GM21381 (cell line): Measurements from ENCODE around the gene USP47.

Experiments
- ATAC-seq: cut with Tn5 transposase; IDR thresholded peaks from one replicate; pipeline ENCODE4 v1.9.1; 2021; ENCODE audit warnings: mild to moderate bottlenecking, moderate library complexity; ENCODE audit not compliant: unreplicated experiment

Gene USP47

DNA sequence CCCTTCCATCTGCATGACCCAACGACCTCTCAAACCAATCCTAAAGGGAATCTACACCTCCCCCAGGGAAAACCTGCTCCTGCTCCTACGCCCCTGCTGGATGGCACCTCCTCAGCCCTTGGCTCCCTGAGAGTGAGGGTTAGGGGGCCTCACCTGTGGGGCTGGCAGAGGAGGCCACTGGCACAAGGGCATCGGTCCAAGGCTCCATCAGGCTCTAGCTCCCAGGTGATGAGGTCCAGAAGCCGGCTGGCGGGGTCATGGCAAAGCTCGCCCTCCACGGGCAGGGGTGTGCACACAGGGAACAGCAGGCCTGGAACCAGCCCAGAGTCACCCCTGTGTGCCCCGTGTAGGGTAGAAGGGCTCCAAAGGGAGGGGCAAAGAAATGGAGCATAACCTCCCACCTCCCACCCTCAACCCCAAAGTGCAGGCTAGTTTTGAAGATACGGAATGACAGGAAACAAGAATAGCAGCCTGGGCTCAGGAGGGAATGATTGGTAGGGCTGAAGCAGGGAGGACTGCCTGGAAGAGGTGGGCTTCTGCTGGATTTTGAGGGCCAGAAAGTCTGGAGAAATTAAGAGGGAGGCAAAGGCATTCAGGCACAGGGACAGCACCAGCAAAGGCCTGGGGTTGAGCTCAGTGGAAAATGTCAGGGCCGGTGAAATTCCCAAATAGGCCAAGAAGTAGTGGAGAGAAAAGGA is 124.0 kb downstream of the USP47 start:
- no peak for ATAC-seq

DNA sequence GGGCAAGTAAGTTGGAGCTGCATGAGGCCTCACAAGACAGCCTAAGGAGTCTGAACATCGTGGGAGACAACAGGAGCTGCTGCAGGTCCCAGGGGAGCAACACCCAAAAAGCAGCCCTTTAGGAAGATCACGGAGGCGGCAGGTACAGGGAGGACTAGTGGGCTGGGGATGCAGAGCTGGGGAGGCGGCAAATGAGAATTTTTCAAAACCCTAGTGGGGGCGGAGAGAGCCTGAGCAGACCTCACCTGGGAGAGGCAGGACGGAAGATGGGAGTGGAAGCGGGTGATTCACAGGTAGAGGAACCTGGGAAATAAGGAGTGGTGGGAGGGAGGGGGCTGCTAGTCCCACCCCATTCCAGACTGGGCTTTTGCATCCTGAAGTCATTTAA is 124.6 kb downstream of the USP47 start:
- ATAC-seq, result no peak

DNA sequence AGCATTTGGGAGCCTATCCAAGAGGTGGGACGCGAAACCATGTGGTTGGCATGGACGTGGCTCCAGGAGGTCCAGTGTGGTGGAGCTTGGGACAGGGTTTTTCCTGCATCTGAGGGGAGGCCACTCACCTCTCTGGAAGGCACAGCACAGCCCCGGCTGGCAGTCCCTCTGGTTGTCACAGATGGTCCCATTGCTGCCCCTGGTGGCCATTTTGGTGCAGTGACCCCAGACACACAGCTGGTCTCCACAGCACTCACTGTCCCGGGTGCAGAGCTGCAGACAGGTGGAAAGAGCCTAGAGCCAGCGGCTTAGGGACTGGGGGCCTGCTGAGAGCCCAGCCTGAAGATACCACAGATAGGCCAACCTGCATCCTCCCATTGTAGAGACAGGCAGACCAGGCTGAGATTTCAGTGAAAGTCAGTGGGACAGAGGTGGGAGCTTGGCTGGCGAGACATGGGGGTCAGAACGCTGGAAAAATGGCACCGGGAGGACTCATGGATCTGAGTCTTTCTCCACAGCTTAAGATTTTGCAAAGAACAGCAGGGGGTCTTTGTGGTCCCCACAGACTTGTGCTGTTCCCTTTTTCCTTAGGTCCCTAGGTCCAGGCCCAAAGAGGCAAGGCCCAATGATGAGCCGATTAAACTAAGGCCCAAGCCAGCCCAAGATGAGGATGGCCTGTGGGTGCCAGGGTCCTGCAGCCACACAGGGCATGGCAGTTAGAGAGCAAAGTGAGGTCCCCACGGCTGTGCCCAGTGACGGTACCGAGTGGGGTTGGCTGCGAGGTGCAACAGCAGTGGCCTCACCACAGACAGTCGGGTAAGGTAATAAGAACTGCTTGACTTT is 125.3 kb downstream of the USP47 start:
- peak; percentile 94 for ATAC-seq

DNA sequence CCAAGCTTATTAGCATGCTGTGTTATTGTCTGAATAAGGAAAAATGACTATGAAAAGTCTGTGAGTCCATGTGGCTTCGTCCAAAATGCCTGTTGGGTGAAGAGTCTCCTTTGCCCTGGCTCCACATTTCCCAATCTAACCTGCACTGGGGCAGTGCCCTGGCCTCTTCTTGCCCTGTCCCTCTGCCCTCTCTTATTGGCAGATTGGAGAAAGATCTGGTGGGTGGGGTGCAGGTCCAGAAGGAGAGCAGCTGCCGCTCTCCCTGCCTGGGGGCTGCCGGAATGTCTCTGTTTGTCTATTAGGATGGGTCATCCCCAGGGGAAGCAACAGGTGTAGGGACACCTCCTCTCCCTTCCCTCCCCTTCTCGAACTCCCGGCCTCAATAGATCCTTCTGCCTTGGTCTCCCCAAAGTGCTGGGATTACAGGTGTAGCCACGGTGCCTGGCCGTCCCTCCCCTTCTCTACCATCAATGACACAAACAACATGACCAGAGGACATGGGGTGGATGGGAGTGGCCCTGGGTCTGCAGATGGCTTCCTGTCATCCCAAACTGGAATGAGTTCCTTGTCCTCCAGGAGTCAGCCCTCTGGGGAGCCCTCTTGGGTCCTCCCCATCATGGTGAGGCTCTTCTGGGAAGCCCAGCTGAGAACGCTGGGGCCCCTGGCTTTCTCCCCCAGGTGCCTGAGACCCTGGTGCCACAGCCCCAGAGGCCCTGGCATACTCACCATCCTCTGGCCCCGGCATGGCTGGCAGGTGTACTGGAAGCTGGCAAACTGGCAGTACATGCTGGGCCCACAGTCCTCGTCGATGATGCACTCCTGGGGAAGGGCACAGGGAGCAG is 126.1 kb downstream of the USP47 start:
- ATAC-seq, result no peak

DNA sequence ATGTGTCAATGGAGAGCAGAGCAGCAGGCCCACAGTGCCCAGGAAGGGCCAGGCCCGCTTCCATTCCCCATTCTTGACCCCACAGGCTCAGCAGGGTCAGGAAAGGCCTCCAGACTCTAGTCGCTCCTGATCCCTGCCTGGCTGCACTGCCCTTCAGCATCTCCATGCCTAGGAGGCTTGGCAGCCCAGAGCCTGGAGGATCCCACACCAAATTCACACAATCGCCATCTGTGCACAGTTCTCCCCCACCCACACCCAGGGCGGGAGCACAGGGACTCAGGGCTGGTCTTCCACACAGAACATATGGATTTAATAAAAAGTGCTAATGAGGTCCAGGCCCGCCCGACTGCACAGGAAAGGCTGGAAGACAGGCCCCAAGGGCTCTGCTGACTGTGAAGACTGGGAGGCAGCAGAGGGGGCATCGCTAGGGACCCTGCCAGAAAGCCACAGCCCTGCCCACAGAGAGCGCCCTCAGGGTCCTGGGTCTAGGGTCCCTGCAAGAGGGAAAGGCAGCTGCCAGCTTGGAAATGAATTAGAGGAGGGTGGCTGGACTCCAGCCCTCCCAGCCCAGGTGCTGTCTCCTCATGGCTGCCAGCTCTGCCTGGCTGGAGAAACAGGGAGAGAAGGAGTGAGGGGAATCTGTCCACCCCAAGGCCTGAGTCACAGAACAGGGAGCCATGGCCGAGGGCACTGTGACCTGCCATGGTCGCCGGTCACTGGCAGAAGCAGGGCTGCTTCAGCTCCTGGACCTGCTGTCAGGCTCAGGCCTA is 126.9 kb downstream of the USP47 start:
- no peak for ATAC-seq

DNA sequence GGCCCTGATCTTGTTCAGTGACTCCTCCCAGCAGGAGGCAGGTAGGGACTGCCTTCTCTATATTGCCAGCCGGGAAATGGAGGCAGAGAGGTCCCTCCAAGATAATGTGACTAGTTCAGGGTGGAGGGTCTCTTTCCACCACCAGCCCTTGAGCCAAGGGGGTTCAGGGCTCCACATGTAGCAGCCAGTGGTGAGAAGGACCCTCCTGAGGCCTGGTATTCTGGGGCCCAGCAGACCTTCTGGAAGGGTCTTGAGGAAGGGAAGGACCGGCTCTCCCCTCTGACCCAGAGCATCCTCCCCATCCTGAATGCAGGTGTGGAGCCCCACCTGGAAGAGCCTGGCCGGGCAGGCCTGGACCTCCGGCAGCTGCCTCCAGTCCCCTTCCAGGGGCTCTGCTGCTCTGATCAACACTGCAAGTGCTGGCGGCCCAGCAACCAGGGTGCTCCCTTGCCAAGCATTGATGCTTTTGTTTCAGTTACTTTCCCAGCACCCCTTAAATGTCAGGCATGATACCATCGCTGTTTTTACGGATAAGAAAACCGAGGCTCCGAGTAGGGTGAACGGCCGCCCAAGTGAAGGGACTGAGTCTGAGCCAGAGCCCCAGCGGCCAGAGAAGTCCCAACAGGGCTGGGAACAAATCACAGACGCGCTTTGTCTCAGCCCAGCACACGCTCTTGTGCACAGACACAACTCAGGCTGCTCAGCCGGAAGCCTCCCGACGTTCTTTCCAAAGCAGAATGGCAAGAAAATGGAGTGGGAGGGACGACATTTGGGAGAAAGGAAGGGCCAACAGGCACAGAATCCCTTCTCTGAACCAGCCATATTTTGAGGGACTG is 127.8 kb downstream of the USP47 start:
- no peak for ATAC-seq

DNA sequence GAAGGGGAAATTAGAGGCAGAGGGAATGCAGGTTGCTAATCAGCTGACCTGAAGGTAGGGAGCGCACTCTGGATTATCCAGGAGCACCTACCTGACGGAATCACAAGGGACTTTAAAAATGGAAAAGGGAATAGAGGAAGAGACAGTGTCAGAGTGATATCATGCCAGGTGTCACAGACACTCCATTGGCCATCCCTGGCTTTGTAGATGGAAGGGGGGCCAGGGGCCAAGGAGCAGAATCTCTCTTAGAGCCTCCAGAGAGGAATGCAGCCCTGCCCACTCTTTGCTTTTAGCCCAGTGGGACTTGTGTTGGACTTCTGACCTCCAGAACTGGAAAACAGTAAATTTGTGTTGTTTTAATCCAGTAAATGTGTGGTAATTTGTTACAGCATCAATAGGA is 128.8 kb downstream of the USP47 start:
- no peak for ATAC-seq

DNA sequence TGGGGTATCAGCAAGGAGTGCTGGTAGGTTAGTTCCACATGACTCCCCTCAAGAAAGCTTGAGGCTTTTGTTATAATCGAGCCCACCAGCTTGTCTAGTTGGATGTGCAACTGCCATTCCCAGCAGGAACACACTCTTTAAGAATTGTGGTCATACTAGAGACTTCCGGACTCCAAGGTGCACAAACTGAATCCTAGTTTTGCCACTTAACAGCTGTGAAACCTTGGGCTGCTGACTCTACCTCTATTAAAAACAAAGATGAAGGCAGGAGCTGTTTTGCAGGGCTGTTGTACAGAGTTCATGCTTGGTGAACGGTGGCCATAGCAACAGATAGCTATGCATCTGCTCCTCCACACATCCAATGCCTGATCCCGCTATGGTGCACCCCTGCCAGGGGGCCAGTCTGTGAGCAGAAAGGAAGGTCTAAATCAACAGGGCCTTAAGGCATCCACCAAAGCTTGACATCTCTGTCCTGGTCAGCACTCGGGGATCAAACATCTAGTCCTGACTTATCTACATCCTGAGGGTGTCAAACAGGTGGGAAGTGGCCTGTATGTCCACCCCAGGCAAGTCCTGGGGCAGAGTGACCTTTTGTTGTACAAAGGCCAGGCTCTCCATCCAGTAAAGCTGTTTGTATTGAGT is 130.3 kb downstream of the USP47 start:
- no peak for ATAC-seq

DNA sequence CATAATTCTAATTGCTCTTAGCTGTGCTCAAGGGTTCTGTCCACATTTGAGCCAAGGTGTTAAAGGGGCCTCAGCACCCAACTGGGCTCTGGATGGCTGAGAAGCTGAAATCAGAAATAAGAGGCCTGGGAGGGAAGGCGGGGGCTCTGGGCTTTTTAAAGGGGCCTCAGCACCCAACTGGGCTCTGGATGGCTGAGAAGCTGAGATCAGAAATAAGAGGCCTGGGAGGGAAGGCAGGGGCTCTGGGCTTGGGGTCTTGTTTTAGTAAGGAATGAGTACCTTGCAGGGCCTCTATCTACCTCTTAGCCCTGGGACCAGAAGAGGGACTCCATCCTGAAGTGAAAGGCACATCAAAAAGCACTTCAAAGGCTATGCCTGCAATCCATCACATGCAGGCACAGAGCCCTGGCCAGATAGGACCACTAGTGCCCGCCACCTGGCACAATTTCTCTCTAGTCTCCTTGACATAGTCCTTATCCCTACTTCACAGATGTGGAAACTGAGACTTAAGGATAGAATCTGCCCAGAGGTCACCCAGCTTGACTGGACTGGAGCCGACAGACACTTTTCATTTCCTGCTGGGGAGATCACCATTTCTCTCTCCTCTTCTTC is 131.1 kb downstream of the USP47 start:
- ATAC-seq, result no peak

DNA sequence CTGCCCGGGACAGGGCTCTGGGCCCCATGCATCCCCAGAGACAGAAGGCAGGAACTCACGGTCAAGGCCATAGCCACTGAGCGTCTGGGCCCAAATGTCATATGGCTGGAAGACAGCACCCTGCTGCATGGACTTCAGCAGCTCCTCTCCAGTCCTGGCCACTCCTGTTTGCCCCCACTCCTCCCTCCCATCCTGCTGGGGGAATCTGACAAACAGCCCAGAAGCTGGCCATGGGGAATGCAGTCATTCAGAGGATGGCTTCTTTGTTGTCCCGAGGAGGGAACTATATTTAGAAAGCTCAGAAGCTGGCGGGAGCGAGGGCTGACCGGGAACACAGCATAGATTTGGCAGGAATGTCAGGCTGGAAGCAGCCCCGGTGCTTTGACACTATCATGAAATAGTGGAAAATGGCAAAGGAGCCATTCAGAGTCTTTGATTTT is 131.6 kb downstream of the USP47 start:
- no peak for ATAC-seq

DNA sequence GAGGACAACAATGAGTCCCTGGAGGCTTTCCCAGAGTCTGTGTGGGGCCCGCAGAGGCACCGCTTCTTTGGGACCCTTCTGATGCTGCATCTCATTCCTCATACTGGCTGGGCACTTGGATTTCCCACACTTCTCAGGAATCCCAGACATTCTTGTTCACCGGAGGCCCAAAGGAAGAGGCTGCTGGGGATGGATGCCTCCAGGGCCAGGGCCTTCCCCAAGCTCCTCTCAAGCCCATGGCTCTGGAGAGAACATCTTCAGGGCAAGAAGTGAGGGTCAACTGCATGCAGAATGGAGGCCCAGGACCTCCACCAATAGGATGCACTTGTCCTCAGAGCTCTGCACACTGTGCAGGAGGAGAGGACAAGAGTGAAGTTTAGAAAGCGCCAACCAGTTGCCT is 132.1 kb downstream of the USP47 start:
- no peak for ATAC-seq

DNA sequence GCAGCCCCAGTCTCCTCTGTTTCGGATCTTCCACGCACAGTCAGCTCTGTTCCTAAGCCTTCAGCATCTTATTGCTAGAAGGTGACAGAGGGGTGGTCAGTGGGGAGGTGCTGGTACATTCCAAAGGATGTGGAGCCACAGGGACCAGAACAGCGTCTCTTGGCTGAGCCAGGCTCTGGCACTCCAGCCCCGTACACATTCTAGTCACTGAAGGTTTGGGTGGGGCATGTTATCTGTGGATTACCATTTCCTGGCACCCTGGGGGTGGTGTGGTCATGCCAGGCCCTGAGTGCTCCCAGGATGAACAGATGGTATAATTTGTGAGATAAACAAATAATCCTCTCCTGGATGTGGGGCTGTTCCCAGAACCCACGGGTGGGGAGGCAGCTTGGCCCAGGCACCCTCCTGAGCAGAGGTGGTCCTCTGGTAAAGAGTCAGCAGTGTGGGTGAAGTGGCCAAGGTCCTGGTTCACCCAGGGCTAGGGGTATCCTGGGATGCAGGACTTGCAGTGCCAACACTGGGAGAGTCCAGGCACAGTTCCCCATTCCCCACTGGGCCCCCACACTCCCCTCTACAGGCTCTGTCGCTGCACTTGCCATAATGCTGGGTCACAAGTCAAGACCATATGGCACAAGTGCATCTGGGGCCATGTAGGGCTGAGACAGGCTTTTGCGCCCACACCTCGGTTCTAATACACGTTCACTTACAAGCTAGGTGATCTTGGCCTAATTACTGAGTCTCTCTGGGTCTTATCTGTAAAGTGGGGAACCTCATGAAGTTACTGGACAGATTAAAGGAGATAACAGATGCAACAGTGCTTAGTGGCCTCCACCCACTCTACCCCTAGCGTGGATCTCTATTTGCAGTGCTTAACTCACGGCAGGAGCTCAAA is 133.7 kb downstream of the USP47 start:
- ATAC-seq, result no peak

DNA sequence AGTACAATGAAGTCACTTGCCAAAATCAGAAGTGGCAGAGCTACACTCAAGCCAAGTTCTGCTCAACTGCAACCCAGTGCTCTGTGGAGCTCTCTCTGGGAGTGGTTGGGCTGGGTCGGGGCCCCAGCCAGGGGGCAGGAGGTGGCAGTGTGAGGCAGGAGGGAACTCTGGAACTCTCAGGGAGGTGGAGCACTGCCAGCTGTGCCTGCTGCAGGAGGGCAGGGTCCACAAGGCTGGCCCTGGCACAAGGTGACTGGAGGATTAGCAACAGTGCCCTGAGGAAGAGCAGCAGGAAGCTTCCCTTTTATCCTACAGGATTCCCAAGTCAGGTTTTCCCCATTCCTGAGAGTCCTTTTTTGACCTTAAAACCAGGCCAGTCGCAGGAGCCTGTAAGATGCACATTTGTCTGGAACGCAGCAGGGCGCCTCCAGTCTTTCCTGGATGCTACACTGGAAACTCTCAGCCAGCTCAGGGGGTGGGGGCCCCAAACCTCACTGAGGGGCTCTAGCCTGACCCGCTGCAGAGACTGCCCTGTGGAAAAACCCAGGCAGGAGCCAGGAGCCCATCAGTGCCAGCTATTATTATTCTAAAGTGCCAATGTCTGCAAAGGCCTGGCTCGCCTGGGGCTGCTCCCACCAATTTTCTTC is 134.8 kb downstream of the USP47 start:
- no peak for ATAC-seq

DNA sequence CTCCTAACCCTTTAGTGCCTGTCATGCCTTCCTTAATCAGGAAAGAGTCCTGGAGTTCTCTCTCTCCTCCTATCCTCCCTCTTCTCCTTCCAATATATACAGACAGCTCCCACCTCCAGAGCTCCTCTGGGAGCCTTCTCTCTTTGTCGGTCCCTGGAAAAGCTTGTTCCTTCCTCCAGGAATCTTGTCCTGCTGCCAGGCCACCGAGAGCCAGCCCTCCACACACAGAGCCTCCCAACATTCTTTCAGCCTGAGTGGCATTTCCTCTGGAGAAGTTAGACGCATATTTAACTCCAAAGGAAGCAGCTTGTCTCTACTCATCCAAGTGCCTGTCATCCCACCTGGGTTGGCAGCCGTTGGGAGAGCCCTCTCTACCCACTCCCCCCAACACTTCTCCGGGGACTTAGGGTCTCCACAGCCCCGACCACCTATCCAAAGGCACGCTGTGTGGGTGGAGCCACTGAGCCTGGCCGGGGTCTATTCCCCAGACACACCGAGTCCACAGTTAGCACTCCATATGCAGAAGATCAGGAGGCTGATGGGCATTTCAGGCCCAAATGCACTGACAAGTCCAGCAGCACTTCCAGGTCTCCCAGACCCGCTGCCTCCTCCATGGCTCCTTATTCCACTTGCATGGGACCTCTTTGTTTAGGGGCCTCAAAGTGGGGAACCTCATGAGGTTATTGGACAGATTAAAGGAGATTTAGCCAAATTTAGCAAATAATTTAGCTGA is 135.6 kb downstream of the USP47 start:
- no peak for ATAC-seq

DNA sequence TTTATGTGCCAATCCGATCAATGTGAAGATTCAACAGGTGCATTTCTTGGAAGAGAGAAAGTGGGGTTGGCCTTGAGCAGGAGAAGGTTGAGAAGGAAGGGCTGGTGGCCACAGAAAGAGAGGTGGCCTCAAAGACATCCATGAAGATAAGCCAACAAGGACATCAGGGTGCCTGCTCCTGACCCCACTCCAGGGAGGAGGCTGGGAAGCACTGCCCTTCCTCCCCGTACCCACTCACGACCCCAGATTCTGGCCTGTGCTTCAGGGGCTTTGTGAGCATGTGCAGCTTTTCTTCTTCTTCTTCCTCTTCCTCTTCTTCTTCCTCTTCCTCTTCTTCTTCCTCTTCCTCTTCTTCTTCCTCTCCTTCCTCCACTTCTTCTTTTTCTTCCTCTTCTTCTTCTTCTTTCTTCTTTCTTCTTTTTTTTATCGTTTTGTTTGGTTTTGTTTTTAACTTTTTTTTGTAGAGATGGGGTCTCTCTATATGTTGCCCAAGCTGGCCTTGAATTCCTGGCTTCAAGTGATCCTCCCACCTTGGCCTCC is 136.4 kb downstream of the USP47 start:
- ATAC-seq, result no peak

DNA sequence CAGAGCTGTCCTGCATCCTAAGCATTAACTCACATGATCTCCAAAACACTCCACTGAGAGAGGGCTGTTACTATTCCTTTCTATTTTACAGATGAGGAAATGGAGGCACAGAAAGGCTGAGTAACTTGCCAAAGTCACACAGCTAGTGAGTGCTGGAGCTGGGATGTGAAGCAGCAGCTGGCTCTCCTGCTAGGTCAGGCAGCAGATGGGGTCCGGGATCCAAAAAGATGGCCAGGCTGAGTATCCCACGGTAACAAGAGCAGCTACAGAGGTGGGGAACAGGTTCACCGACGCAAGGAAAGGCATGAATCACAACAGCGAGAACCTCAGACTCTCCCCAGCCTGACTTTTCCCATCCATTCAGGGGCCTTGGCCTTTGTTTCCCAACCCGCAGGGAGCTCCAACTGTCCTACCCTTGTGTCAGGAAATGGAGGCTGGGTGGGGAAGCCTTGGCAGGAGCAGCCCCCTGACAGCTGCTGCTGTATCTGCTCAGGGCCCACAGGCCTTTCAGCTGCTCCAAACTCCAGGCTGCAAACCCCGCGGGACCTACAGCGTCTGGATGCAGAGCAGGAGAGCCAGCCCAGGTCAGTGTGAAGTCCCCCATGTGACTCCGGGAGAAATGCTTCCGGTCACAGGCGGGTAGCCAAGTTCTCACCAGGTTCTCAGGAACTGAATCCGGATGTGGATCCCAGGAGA is 137.2 kb downstream of the USP47 start:
- no peak for ATAC-seq
